SU-DHL-6 (cell line): Measurements from ENCODE around the gene CLHC1.
A peak's percentile ranks its signal among the peaks of the same experiment; 100 is the strongest.
"Not testable (repeated sequence)": the region's sequence is repeated elsewhere in the genome, so short reads cannot be mapped to it uniquely, and the experiment has no call there.

Source experiments
- H2AFZ ChIP-seq: fragments of 200-600 bp; sonication (generic); 2 replicates; pipeline ENCODE4 v1.6.1; 2014; ENCODE audit warnings: low read depth, mild to moderate bottlenecking, moderate library complexity, mixed read lengths, antibody characterized with exemption, low read length; ENCODE audit not compliant: severe bottlenecking
- H3F3A ChIP-seq: fragments of 200-600 bp; shearing (Covaris generic); 2 replicates; pipeline ENCODE4 v1.6.0; 2016; ENCODE audit warnings: antibody characterized with exemption, mild to moderate bottlenecking; ENCODE audit not compliant: insufficient read depth
- H3K27ac ChIP-seq: fragments of 200-600 bp; sonication (generic); 2 replicates; pipeline ENCODE4 v1.5.1; 2016; ENCODE audit warnings: low read depth, mild to moderate bottlenecking, low read length, moderate library complexity, mixed read lengths
- H3K27me3 ChIP-seq: fragments of 200-600 bp; sonication (generic), shearing (Covaris generic); 2 replicates; pipeline ENCODE4 v1.6.0; 2014; ENCODE audit warnings: mild to moderate bottlenecking, low read length
- H3K36me3 ChIP-seq: fragments of 200-600 bp; sonication (generic); 2 replicates; pipeline ENCODE4 v1.6.1; 2014; ENCODE audit warnings: mild to moderate bottlenecking, low read length, mixed read lengths
- H3K4me2 ChIP-seq: fragments of 300-600, 200-600 bp; shearing (Covaris generic), sonication (generic); 2 replicates; pipeline ENCODE4 v1.6.0; 2014; ENCODE audit warnings: low read length, low read depth, mild to moderate bottlenecking; ENCODE audit not compliant: poor library complexity, severe bottlenecking
- H3K4me3 ChIP-seq: fragments of 200-600 bp; sonication (generic); 2 replicates; pipeline ENCODE4 v1.5.1; 2014; ENCODE audit warnings: antibody characterized with exemption, low read length, mild to moderate bottlenecking, mixed read lengths; ENCODE audit not compliant: insufficient read depth, poor library complexity, severe bottlenecking
- H3K79me2 ChIP-seq: fragments of 200-600 bp; sonication (generic); 2 replicates; pipeline ENCODE4 v1.6.1; 2014; ENCODE audit warnings: mild to moderate bottlenecking, low read length, moderate library complexity; ENCODE audit not compliant: insufficient read depth
- H3K9ac ChIP-seq: fragments of 200-600 bp; sonication (generic); 2 replicates; pipeline ENCODE4 v1.7.0; 2014; ENCODE audit warnings: mild to moderate bottlenecking, low read length
- H3K9me2 ChIP-seq: fragments of 200-600 bp; sonication (generic); replicated peaks from 2 replicates; pipeline ENCODE4 v1.6.1; 2014; ENCODE audit warnings: low read length; ENCODE audit not compliant: insufficient read depth
- H3K9me3 ChIP-seq: fragments of 200-600 bp; sonication (generic); 2 replicates; pipeline ENCODE4 v1.6.1; 2014; ENCODE audit warnings: low read length, mixed read lengths; ENCODE audit not compliant: insufficient read depth
- H4K20me1 ChIP-seq: fragments of 200-600 bp; sonication (generic); 2 replicates; pipeline ENCODE4 v1.6.1; 2014; ENCODE audit warnings: low read depth, mild to moderate bottlenecking, antibody characterized with exemption, low read length, moderate library complexity, mixed read lengths
- CTCF ChIP-seq: fragments of 200-600 bp; sonication (generic); IDR thresholded peaks from one replicate; pipeline ENCODE4 v1.5.1; 2017; ENCODE audit warnings: antibody characterized with exemption, mild to moderate bottlenecking, low read length, moderate library complexity; ENCODE audit not compliant: insufficient read depth, poor library complexity, severe bottlenecking
- EZH2phosphoT487 ChIP-seq: fragments of 200-600 bp; sonication (generic), shearing (Covaris generic); conservative IDR thresholded peaks from 2 replicates; pipeline ENCODE4 v1.6.1; 2018; ENCODE audit warnings: mild to moderate bottlenecking, antibody characterized with exemption, low read length, moderate library complexity, mixed read lengths

The CLHC1 gene

GRCh38 chr2:55277310-55277709, 45.2 kb upstream of the CLHC1 start:
- Histone ChIP-seq H3K27me3 (no peaks in the 10 kb centered on the region), H2AFZ (no peak overlapping the region), H3K9me2 (no peaks in the 10 kb centered on the region), H3K9ac (no peak overlapping the region), H3K27ac (no peak overlapping the region), H4K20me1 (no peaks in the 10 kb centered on the region), H3K4me2 (no peak overlapping the region), H3K4me3 (no peak overlapping the region), H3K36me3 (no peaks in the 10 kb centered on the region), H3K9me3 (no peaks in the 10 kb centered on the region), H3K79me2 (0 out of 2 replicates have a peak, but pooled peaks cover under 1% of the 10 kb centered on the region), H3F3A (peaks cover 3% of the 10 kb centered on the region; the same call in 1 of the 2 replicates)
- TF ChIP-seq EZH2phosphoT487 (no peak), CTCF (no peak)

- H3K36me3 ChIP-seq, H2AFZ ChIP-seq, H3K27me3 ChIP-seq, H3K4me2 ChIP-seq, H3F3A ChIP-seq, H3K9me2 ChIP-seq, H3K4me3 ChIP-seq, H3K9me3 ChIP-seq, H3K9ac ChIP-seq, H4K20me1 ChIP-seq, H3K27ac ChIP-seq, H3K79me2 ChIP-seq: not testable (repeated sequence)
These were observed 42.3 kb upstream of the CLHC1 start for GRCh38 chr2:55274346-55274745.

GRCh38 chr2:55269645-55269990, 37.5 kb upstream of the CLHC1 start:
- Histone ChIP-seq H2AFZ (peak overlapping the region; percentile 80), H3F3A (peaks cover 16% of the 10 kb centered on the region), H3K27ac (peak overlapping the region; percentile 42; the same call in 1 of the 2 replicates)

More at GRCh38 chr2:55269645-55269990, 37.5 kb upstream of the CLHC1 start:
- Histone ChIP-seq H3K9me3 (no peaks in the 10 kb centered on the region), H4K20me1 (no peaks in the 10 kb centered on the region), H3K27me3 (no peaks in the 10 kb centered on the region), H3K79me2 (peaks cover 16% of the 10 kb centered on the region), H3K36me3 (peaks cover 4% of the 10 kb centered on the region; the same call in 1 of the 2 replicates), H3K9me2 (no peaks in the 10 kb centered on the region), H3K4me2 (peak overlapping the region; percentile 98), H3K4me3 (peak overlapping the region; percentile 79), H3K9ac (peak overlapping the region; percentile 92)
- TF ChIP-seq CTCF, result no peak
- TF ChIP-seq EZH2phosphoT487, result no peak
